Heart right ventricle (tissue), 16 donors: ENCODE measurements around the gene LRP1B. TPM values are rescaled to one million over a fixed set of nuclear protein-coding genes. Genes with fewer than 3 reads are reported as not detected.
A peak's percentile ranks its signal among the peaks of the same experiment; 100 is the strongest.

Experiments used
- ATAC-seq, 8 donors: fragments of 200-7000 bp; cut with Tn5 transposase; one replicate each; pipeline ENCODE4 v1.9.1; 2020; ENCODE audit warnings: mild to moderate bottlenecking in 8 of 8, moderate library complexity in 8 of 8, moderate number of reproducible peaks in 1 of 8
- DNase-seq, 2 donors: peaks; one replicate each; pipeline ENCODE4 v3.0.0-alpha.2; 2020
- H3K27ac ChIP-seq, 10 donors: fragments of 200-600 bp; sonication (generic) in 2 of 10; one replicate each; pipeline versions ENCODE4 v1.5.0 to v1.8.0; 2020 to 2022; ENCODE audit warnings: mild to moderate bottlenecking in 3 of 10
- H3K27me3 ChIP-seq, 7 donors: fragments of 200-600 bp; one replicate each; pipeline ENCODE4 v1.8.0; 2021 to 2022; ENCODE audit warnings: mild to moderate bottlenecking in 2 of 7
- H3K36me3 ChIP-seq, 9 donors: fragments of 200-600 bp; sonication (generic) in 1 of 9; one replicate each; pipeline versions ENCODE4 v1.5.0 to v1.8.0; 2020 to 2022; ENCODE audit warnings: mild to moderate bottlenecking in 2 of 9
- H3K4me1 ChIP-seq, 9 donors: fragments of 200-600 bp; sonication (generic) in 1 of 9; one replicate each; pipeline versions ENCODE4 v1.5.0 to v1.8.0; 2020 to 2022; ENCODE audit warnings: mild to moderate bottlenecking in 4 of 9
- H3K4me3 ChIP-seq, 10 donors: fragments of 200-600 bp; sonication (generic) in 2 of 10; one replicate each; pipeline versions ENCODE4 v1.5.0 to v1.8.0; 2020 to 2022; ENCODE audit warnings: mild to moderate bottlenecking in 7 of 10, moderate library complexity in 2 of 10
- H3K9me3 ChIP-seq, 11 donors: fragments of 200-600 bp in 10 of 11; sonication (generic) in 2 of 11; one replicate each; pipeline versions ENCODE4 v1.5.0 to v1.8.0; 2013 to 2022; ENCODE audit warnings: mild to moderate bottlenecking in 2 of 11, control low read depth in 1 of 11, moderate library complexity in 1 of 11
- WGBS, 2 donors: extraction: QIAGEN DNeasy Blood & Tissue Kit; methylation state at CpG; one replicate each; pipeline ENCODE4 v1.1.7; 2013; ENCODE audit warnings: inconsistent platforms in 1 of 2; 5-methylcytosine and 5-hydroxymethylcytosine counted together
- intact Hi-C, 10 donors: fragments of 100-400 bp; cut with DNase I; formaldehyde crosslinking; loops; one replicate each; pipeline versions ENCODE4 v1.11.1 to v1.14.2; 2022
- polyA plus RNA-seq, 2 donors: library from polyadenylated mRNA; stranded (reverse); fragments of 200-250 nt; gene quantifications; one replicate each; pipeline ENCODE4 v1.2.3, GENCODE V29; 2013
- total RNA-seq, 10 donors: library from RNA; stranded (reverse); fragmentation: NEBNext Ultra II Directional in 3 of 10; extraction: Animal tissue kit (Norgen Biotek cat#: 25700) in 3 of 10; gene quantifications; one replicate each; pipeline versions ENCODE4 v1.2.1 to v1.2.4, GENCODE V29; 2021 to 2023
- TF ChIP-seq, protein P1 (sequence below), 9 donors: fragments of 200-600 bp; sonication (generic) in 2 of 9; IDR thresholded peaks; one replicate each; pipeline versions ENCODE4 v1.5.0 to v1.8.0; 2021 to 2022; ENCODE audit warnings: antibody characterized with exemption in 9 of 9, mild to moderate bottlenecking in 5 of 9, moderate library complexity in 1 of 9
- donor health status: Arrhythmogenic right ventricular cardiomyopathy.
- donor health status: ischemic (EF 13 %, LVEDD 7.1; RV severe dilation, severe dysfunction).
- donor health status: healthy with polysubstance abuse.
- donor health status: DM: no; HTN: yes; CAD: no.
- donor health status: DM: no; HTN: no; CAD: no.
- donor health status: ischemic (EF 25% LVEDD 6.9; RV normal size, moderate dysfunction).
- donor health status: ischemic (EF 25% LVEDD 5.7; RV mildly dilated, moderate dysfunction).
- donor health status: healthy.
- donor health status: DM: yes; HTN: yes; CAD: no.
- donor health status: Ischemic cardiomyopathy.
- donor health status: ischemic (EF 35%, LVEDD 5.7; RV mildly dilated, moderate dysfunction).
- donor health status: nonischemic (EF 11% LVEDD 7.7; RV severe dilation, severe dysfunction).
- donor health status: DM: yes; HTN: yes; CAD: no.
- donor health status: PGD.
- donor health status: ischemic (EF 29% LVEDD 5.4; RV normal size, mild dysfunction).
- donor health status: nonischemic (EF 23%, LVEDD 6.1; RV moderate dilation, normal function).

The LRP1B gene
- total and polyA plus RNA-seq, 12 donors: 0.02 to 0.27 (median 0.14) TPM; not detected in 1

GRCh38 chr2:140589273-140589672 is 1541.5 kb downstream of the LRP1B start:
- intact Hi-C loops: no loop called here
- Histone ChIP-seq H3K27ac (no peak overlapping the region), H3K4me1 (no peaks in the 10 kb centered on the region), H3K27me3 (no peaks in the 10 kb centered on the region), H3K4me3 (no peak overlapping the region), H3K9me3 (no peaks in the 10 kb centered on the region), H3K36me3 (no peaks in the 10 kb centered on the region)
- TF ChIP-seq, protein P1, sequence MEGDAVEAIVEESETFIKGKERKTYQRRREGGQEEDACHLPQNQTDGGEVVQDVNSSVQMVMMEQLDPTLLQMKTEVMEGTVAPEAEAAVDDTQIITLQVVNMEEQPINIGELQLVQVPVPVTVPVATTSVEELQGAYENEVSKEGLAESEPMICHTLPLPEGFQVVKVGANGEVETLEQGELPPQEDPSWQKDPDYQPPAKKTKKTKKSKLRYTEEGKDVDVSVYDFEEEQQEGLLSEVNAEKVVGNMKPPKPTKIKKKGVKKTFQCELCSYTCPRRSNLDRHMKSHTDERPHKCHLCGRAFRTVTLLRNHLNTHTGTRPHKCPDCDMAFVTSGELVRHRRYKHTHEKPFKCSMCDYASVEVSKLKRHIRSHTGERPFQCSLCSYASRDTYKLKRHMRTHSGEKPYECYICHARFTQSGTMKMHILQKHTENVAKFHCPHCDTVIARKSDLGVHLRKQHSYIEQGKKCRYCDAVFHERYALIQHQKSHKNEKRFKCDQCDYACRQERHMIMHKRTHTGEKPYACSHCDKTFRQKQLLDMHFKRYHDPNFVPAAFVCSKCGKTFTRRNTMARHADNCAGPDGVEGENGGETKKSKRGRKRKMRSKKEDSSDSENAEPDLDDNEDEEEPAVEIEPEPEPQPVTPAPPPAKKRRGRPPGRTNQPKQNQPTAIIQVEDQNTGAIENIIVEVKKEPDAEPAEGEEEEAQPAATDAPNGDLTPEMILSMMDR (IDR thresholded peaks at IDR 0.05): no peak
- ATAC-seq (no peak), DNase-seq (no peak)
- 65 to 66% methylated on average over 1 of the region's 1 CpG for WGBS, 2 donors

GRCh38 chr2:140586379-140586778 is 1544.4 kb downstream of the LRP1B start:
- H3K4me3 ChIP-seq: no peak overlapping the region
- ATAC-seq: no peak
- no peak for DNase-seq
- H3K27ac ChIP-seq: no peak overlapping the region
- 61% methylated on average over 2 of the region's 2 CpGs for WGBS, 2 donors
- no peaks in the 10 kb centered on the region for H3K27me3 ChIP-seq
- intact Hi-C loops: no loop called here
- H3K9me3 ChIP-seq: no peaks in the 10 kb centered on the region
- no peaks in the 10 kb centered on the region for H3K36me3 ChIP-seq
- no peaks in the 10 kb centered on the region for H3K4me1 ChIP-seq
- TF ChIP-seq, protein P1 (IDR thresholded peaks at IDR 0.05): peak in 1 of 9 donors; percentile 21

DNA sequence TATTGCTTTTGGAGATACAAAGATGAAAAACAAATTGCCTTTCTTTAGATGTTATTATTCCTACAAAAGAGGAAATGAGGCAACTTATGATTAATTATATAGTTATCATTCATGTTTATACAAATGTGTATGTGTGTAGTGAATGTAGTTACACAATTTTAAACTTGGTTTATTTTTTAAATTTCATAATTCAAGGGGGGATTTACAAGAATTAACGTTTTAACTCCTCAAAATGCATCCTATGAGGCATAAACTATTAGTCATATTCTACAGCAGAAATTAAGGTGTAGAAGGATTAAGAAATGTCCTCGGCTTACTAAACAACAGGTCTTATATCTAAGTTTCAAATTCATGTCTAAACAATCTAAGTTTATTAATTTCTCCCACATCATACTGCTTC is 1545.8 kb downstream of the LRP1B start:
- Histone ChIP-seq H3K36me3 (no peaks in the 10 kb centered on the region), H3K4me1 (no peaks in the 10 kb centered on the region), H3K9me3 (no peaks in the 10 kb centered on the region), H3K27ac (no peak overlapping the region), H3K4me3 (no peak overlapping the region), H3K27me3 (no peaks in the 10 kb centered on the region)
- 30 to 32% methylated on average over 2 of the region's 2 CpGs for WGBS, 2 donors
- DNase-seq (no peak), ATAC-seq (no peak)
- TF ChIP-seq, protein P1 (IDR thresholded peaks at IDR 0.05): no peak
- intact Hi-C loops: no loop called here

DNA sequence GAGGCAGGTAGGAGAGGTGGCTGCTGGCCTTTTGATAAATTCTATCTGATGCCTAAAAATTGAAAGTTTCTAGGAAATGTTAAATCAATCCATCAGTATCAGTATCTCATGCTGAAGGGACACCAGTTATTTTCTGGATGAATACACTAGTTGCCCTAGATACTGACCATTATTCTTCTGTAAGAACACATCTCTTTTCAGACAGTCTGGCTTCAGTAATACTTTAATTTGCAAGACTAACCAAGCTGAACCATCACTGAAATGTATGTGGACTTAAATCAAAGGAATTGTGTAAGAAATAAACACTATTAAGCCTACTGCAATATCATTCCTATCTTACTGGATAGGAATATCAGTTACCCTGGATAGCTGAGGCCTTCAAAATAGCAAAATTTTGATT is 1546.3 kb downstream of the LRP1B start:
- TF ChIP-seq, protein P1 (IDR thresholded peaks at IDR 0.05): no peak
- H3K27ac ChIP-seq: no peak overlapping the region
- ATAC-seq: no peak

More for the DNA sequence above, 1546.3 kb downstream of the LRP1B start:
- intact Hi-C loops: loop anchor here in 1 of 10 donors (5.0 kb wide), 1 partner anchor 302 kb away; no protein-coding TSS in a partner anchor
- no peaks in the 10 kb centered on the region for H3K27me3 ChIP-seq
- H3K36me3 ChIP-seq: no peaks in the 10 kb centered on the region
- H3K4me3 ChIP-seq: no peak overlapping the region
- H3K4me1 ChIP-seq: no peaks in the 10 kb centered on the region
- H3K9me3 ChIP-seq: no peaks in the 10 kb centered on the region
- no peak for DNase-seq
